CD4-positive, CD25-positive, alpha-beta regulatory T cell (primary cell): ENCODE data around the gene CPA3. TPM values are rescaled to one million over a fixed set of nuclear protein-coding genes. Genes with fewer than 3 reads are reported as not detected.

Source experiments
- ATAC-seq, 2 donors: fragments of 150-1000 bp; cut with Tn5 transposase; one replicate each; pipeline ENCODE4 v1.10.0; 2021; ENCODE audit warnings: low read depth in 2 of 2, moderate number of reproducible peaks in 2 of 2, moderate library complexity in 1 of 2
- DNase-seq, 3 donors: peaks; one replicate each; pipeline versions ENCODE4 v3.0.0 to v3.0.0-alpha.2; 2012 to 2022; ENCODE audit warnings: mixed read lengths in 1 of 3
- H3K27ac ChIP-seq: one replicate; pipeline ENCODE4 v1.7.0; 2013; ENCODE audit warnings: mild to moderate bottlenecking, low read length; ENCODE audit not compliant: insufficient read depth, poor library complexity, severe bottlenecking
- H3K27me3 ChIP-seq: one replicate; pipeline ENCODE4 v1.7.0; 2013; ENCODE audit warnings: low read length; ENCODE audit not compliant: control insufficient read depth, insufficient read depth
- H3K36me3 ChIP-seq: one replicate; pipeline ENCODE4 v1.7.0; 2013; ENCODE audit warnings: mild to moderate bottlenecking, low read length, moderate library complexity; ENCODE audit not compliant: control insufficient read depth, insufficient read depth
- H3K4me1 ChIP-seq: 2 replicates; pipeline ENCODE4 v1.7.0; 2013; ENCODE audit warnings: mild to moderate bottlenecking, low read length; ENCODE audit not compliant: insufficient read depth, control insufficient read depth, poor library complexity, severe bottlenecking
- H3K4me3 ChIP-seq: one replicate; pipeline ENCODE4 v1.7.0; 2013; ENCODE audit warnings: low read depth, mild to moderate bottlenecking, low read length, moderate library complexity
- H3K9me3 ChIP-seq, 2 experiments: 1 replicate in 1 of 2; 2 replicates in 1 of 2; pipeline ENCODE4 v1.7.0; 2013; ENCODE audit warnings: low read length in 2 of 2, mild to moderate bottlenecking in 1 of 2, moderate library complexity in 1 of 2; ENCODE audit not compliant: control insufficient read depth in 2 of 2
- H3K27ac Mint-ChIP-seq, 3 donors: one replicate each; pipeline ENCODE4 v1.8.0; 2020 to 2022; ENCODE audit warnings: mild to moderate bottlenecking in 3 of 3, mixed read lengths in 3 of 3, moderate library complexity in 2 of 3
- H3K27me3 Mint-ChIP-seq: one replicate; pipeline ENCODE4 v1.8.0; 2022; ENCODE audit warnings: mild to moderate bottlenecking, mixed read lengths
- H3K36me3 Mint-ChIP-seq: one replicate; pipeline ENCODE4 v1.8.0; 2020; ENCODE audit warnings: mixed read lengths
- H3K4me1 Mint-ChIP-seq, 4 donors: one replicate each; pipeline ENCODE4 v1.8.0; 2020 to 2022; ENCODE audit warnings: mixed read lengths in 4 of 4, mild to moderate bottlenecking in 1 of 4
- H3K4me3 Mint-ChIP-seq, 4 donors: one replicate each; pipeline ENCODE4 v1.8.0; 2020 to 2022; ENCODE audit warnings: mild to moderate bottlenecking in 4 of 4, mixed read lengths in 4 of 4, moderate library complexity in 3 of 4
- H3K9me3 Mint-ChIP-seq, 7 donors: one replicate each; pipeline ENCODE4 v1.8.0; 2020 to 2022; ENCODE audit warnings: mixed read lengths in 7 of 7, mild to moderate bottlenecking in 3 of 7, moderate library complexity in 2 of 7
- polyA plus RNA-seq, 4 donors: library from polyadenylated mRNA; unstranded; fragments of 300-500 nt; fragmentation: Illumina TruSeq; gene quantifications; one replicate each; pipeline ENCODE4 v1.2.3, GENCODE V29; 2021
- total RNA-seq: library from RNA; stranded (reverse); gene quantifications from one replicate; pipeline ENCODE4 v1.2.3, GENCODE V29; 2022

CPA3 gene
- total and polyA plus RNA-seq, 5 donors from 2014 or later = 1.1 TPM; not detected in 4

- Mint-ChIP-seq H3K27me3 (no peaks in the 10 kb centered on the region), H3K4me3 (no peak overlapping the region), H3K4me1 (no peaks in the 10 kb centered on the region), H3K9me3 (peaks cover 0 to 6% (median 0%) of the 10 kb centered on the region in 7 donors), H3K27ac (no peak overlapping the region), H3K36me3 (no peaks in the 10 kb centered on the region)
- no peaks in the 10 kb centered on the region for H3K9me3 ChIP-seq
- H3K27me3 ChIP-seq = peaks cover 3% of the 10 kb centered on the region
- no peak overlapping the region for H3K4me3 ChIP-seq
- H3K27ac ChIP-seq = no peak overlapping the region
- DNase-seq (no peak), ATAC-seq (no peak)
- H3K36me3 ChIP-seq = no peaks in the 10 kb centered on the region
- H3K4me1 ChIP-seq = no peaks in the 10 kb centered on the region
These were observed 60.7 kb downstream of the CPA3 start for GRCh38 chr3:148925845-148926244.

GRCh38 chr3:148930752-148931151 lies 65.7 kb downstream of the CPA3 start:
- no peak for DNase-seq

GRCh38 chr3:148931574-148931973 lies 66.5 kb downstream of the CPA3 start:
- Histone ChIP-seq H3K27ac (no peak overlapping the region), H3K36me3 (no peaks in the 10 kb centered on the region), H3K4me3 (no peak overlapping the region), H3K4me1 (no peaks in the 10 kb centered on the region), H3K27me3 (peaks cover 3% of the 10 kb centered on the region), H3K9me3 (no peaks in the 10 kb centered on the region)
- Mint-ChIP-seq H3K9me3 (peaks cover 0 to 1% (median 0%) of the 10 kb centered on the region in 7 donors), H3K4me3 (no peak overlapping the region), H3K27me3 (no peaks in the 10 kb centered on the region), H3K4me1 (no peaks in the 10 kb centered on the region), H3K36me3 (no peaks in the 10 kb centered on the region), H3K27ac (no peak overlapping the region)
- ATAC-seq (no peak), DNase-seq (no peak)

More at GRCh38 chr3:148930752-148931151, 65.7 kb downstream of the CPA3 start:
- H3K4me3 Mint-ChIP-seq = no peak overlapping the region
- Histone ChIP-seq H3K9me3 (no peaks in the 10 kb centered on the region), H3K4me1 (no peaks in the 10 kb centered on the region), H3K36me3 (no peaks in the 10 kb centered on the region), H3K4me3 (no peak overlapping the region), H3K27ac (no peak overlapping the region), H3K27me3 (peaks cover 3% of the 10 kb centered on the region)
- peaks cover 0 to 1% (median 0%) of the 10 kb centered on the region in 7 donors for H3K9me3 Mint-ChIP-seq
- H3K27me3 Mint-ChIP-seq = no peaks in the 10 kb centered on the region
- H3K4me1 Mint-ChIP-seq = no peaks in the 10 kb centered on the region
- no peak overlapping the region for H3K27ac Mint-ChIP-seq
- no peaks in the 10 kb centered on the region for H3K36me3 Mint-ChIP-seq
- ATAC-seq = no peak

- Mint-ChIP-seq H3K27me3 (peaks cover 5% of the 10 kb centered on the region), H3K36me3 (no peaks in the 10 kb centered on the region), H3K4me1 (no peaks in the 10 kb centered on the region), H3K27ac (no peak overlapping the region), H3K4me3 (no peak overlapping the region), H3K9me3 (peaks cover 0 to 1% (median 0%) of the 10 kb centered on the region in 7 donors)
- H3K4me1 ChIP-seq = no peaks in the 10 kb centered on the region
- H3K4me3 ChIP-seq = no peak overlapping the region
- H3K27me3 ChIP-seq = peaks cover 3% of the 10 kb centered on the region
- no peaks in the 10 kb centered on the region for H3K9me3 ChIP-seq
- no peak for DNase-seq
- no peaks in the 10 kb centered on the region for H3K36me3 ChIP-seq
- no peak for ATAC-seq
- H3K27ac ChIP-seq = no peak overlapping the region
These were observed 67.9 kb downstream of the CPA3 start for GRCh38 chr3:148932972-148933371.

- H3K36me3 ChIP-seq = no peaks in the 10 kb centered on the region
These were observed 72.6 kb downstream of the CPA3 start for GRCh38 chr3:148937467-148938255.

GRCh38 chr3:148938306-148938705 lies 73.2 kb downstream of the CPA3 start:
- Mint-ChIP-seq H3K4me3 (no peak overlapping the region), H3K27me3 (peaks cover 13% of the 10 kb centered on the region), H3K4me1 (no peaks in the 10 kb centered on the region), H3K27ac (no peak overlapping the region), H3K36me3 (no peaks in the 10 kb centered on the region), H3K9me3 (peaks cover 0 to 1% (median 0%) of the 10 kb centered on the region in 7 donors)
- DNase-seq (no peak), ATAC-seq (no peak)
- no peak overlapping the region for H3K27ac ChIP-seq
- H3K4me1 ChIP-seq = no peaks in the 10 kb centered on the region
- H3K9me3 ChIP-seq = no peaks in the 10 kb centered on the region
- H3K27me3 ChIP-seq = peaks cover 3% of the 10 kb centered on the region
- no peak overlapping the region for H3K4me3 ChIP-seq
- H3K36me3 ChIP-seq = no peaks in the 10 kb centered on the region

More at GRCh38 chr3:148937467-148938255, 72.6 kb downstream of the CPA3 start:
- H3K9me3 Mint-ChIP-seq = peaks cover 0 to 1% (median 0%) of the 10 kb centered on the region in 7 donors
- H3K4me1 Mint-ChIP-seq = no peaks in the 10 kb centered on the region
- Histone ChIP-seq H3K4me3 (no peak overlapping the region), H3K9me3 (no peaks in the 10 kb centered on the region), H3K27me3 (peaks cover 3% of the 10 kb centered on the region), H3K27ac (no peak overlapping the region), H3K4me1 (no peaks in the 10 kb centered on the region)
- H3K27me3 Mint-ChIP-seq = peaks cover 10% of the 10 kb centered on the region
- ATAC-seq = no peak
- DNase-seq = no peak
- no peaks in the 10 kb centered on the region for H3K36me3 Mint-ChIP-seq
- no peak overlapping the region for H3K27ac Mint-ChIP-seq
- no peak overlapping the region for H3K4me3 Mint-ChIP-seq

- ATAC-seq (no peak), DNase-seq (no peak)
- Histone ChIP-seq H3K27me3 (peaks cover 3% of the 10 kb centered on the region), H3K9me3 (no peaks in the 10 kb centered on the region), H3K4me1 (no peaks in the 10 kb centered on the region), H3K4me3 (no peak overlapping the region), H3K36me3 (no peaks in the 10 kb centered on the region), H3K27ac (no peak overlapping the region)
- Mint-ChIP-seq H3K27ac (no peak overlapping the region), H3K4me1 (no peaks in the 10 kb centered on the region), H3K9me3 (peaks cover 0 to 1% (median 0%) of the 10 kb centered on the region in 7 donors), H3K36me3 (no peaks in the 10 kb centered on the region), H3K27me3 (peaks cover 15% of the 10 kb centered on the region), H3K4me3 (no peak overlapping the region)
These were observed 73.8 kb downstream of the CPA3 start for GRCh38 chr3:148938936-148939335.

- no peak overlapping the region for H3K4me3 Mint-ChIP-seq
These were observed 75.9 kb downstream of the CPA3 start for GRCh38 chr3:148940983-148941382.

More at GRCh38 chr3:148940983-148941382, 75.9 kb downstream of the CPA3 start:
- ATAC-seq (no peak), DNase-seq (no peak)
- H3K36me3 ChIP-seq = no peaks in the 10 kb centered on the region
- peaks cover 3% of the 10 kb centered on the region for H3K27me3 ChIP-seq
- H3K4me1 ChIP-seq = no peaks in the 10 kb centered on the region
- no peak overlapping the region for H3K27ac ChIP-seq
- H3K36me3 Mint-ChIP-seq = no peaks in the 10 kb centered on the region
- peak overlapping the region in 1 of 3 donors; percentile 40 for H3K27ac Mint-ChIP-seq
- H3K4me1 Mint-ChIP-seq = no peaks in the 10 kb centered on the region
- no peaks in the 10 kb centered on the region for H3K9me3 ChIP-seq
- H3K9me3 Mint-ChIP-seq = peaks cover 0 to 1% (median 0%) of the 10 kb centered on the region in 7 donors
- H3K4me3 ChIP-seq = no peak overlapping the region
- peaks cover 15% of the 10 kb centered on the region for H3K27me3 Mint-ChIP-seq
